HepG2 (cell line): ENCODE measurements around the gene MRPL20. TPM values are rescaled to one million over a fixed set of nuclear protein-coding genes. Genes with fewer than 3 reads are reported as not detected.
A peak's percentile ranks its signal among the peaks of the same experiment; 100 is the strongest.

Source experiments
- ATAC-seq: fragments of 200-7000 bp; cut with Tn5 transposase; 3 replicates; pipeline ENCODE4 v1.9.1; 2020; ENCODE audit warnings: mild to moderate bottlenecking, moderate library complexity
- BruUV-seq: library from RNA; stranded (reverse); fragments of 400-500 nt; replicated peaks from 2 replicates; lab custom pipeline; 2021; lab: Mats Ljungman, UMichigan
- CTCF ChIA-PET: fragments of 300-600 bp; formaldehyde crosslinking; extraction: SDS; loops from one replicate; lab custom pipeline; 2021; ENCODE audit warnings: low total read pairs, inconsistent platforms, low intra/inter-chr PET ratio; lab: Yijun Ruan, JAX
- POLR2A ChIA-PET: fragments of 350-600 bp; sonication (Branson Sonifier 250); formaldehyde crosslinking; loops from one replicate; lab custom pipeline; 2020; ENCODE audit warnings: antibody characterized with exemption, inconsistent platforms; lab: Yijun Ruan, JAX
- DNase-seq: peaks from one replicate; pipeline ENCODE4 v3.0.0-alpha.2; 2015; ENCODE audit warnings: low spot score
- FAIRE-seq: peaks from 3 replicates; lab custom pipeline; 2011; peaks lifted over from hg19 to GRCh38; lab: Jason Lieb, UNC
- H2AFZ ChIP-seq: one replicate; pipeline ENCODE4 v1.6.1; 2011; ENCODE audit warnings: low read length, inconsistent platforms
- H3K27ac ChIP-seq: fragments of 300-600 bp; 3 replicates; pipeline ENCODE4 v1.8.0; 2011; ENCODE audit warnings: mixed run types, mild to moderate bottlenecking, mixed read lengths, low read length, inconsistent platforms; ENCODE audit not compliant: insufficient read depth; ENCODE audit errors: extremely low read length
- H3K27me3 ChIP-seq, 2 experiments: fragments of 200-600 bp in 1 of 2; 2 replicates in 1 of 2; 3 replicates in 1 of 2; pipeline versions ENCODE4 v1.6.0 to v1.8.0; 2011; ENCODE audit warnings: low read length in 2 of 2, mild to moderate bottlenecking in 2 of 2, moderate library complexity in 2 of 2, inconsistent platforms in 1 of 2; ENCODE audit not compliant: insufficient read depth in 2 of 2, control insufficient read depth in 1 of 2
- H3K36me3 ChIP-seq, 2 experiments: fragments of 200-600 bp in 1 of 2; replicated peaks in 1 of 2; 2 replicates in 1 of 2; 3 replicates in 1 of 2; pipeline versions ENCODE4 v1.5.1 to v1.8.0; 2011; ENCODE audit warnings: low read length in 2 of 2, inconsistent platforms in 1 of 2; ENCODE audit not compliant: insufficient read depth in 2 of 2, control insufficient read depth in 1 of 2
- H3K4me1 ChIP-seq: 2 replicates; pipeline ENCODE4 v1.5.1; 2012; ENCODE audit warnings: low read length, inconsistent platforms; ENCODE audit not compliant: insufficient read depth
- H3K4me2 ChIP-seq: 2 replicates; pipeline ENCODE4 v1.6.0; 2011; ENCODE audit warnings: low read depth, low read length, inconsistent platforms
- H3K4me3 ChIP-seq, 3 experiments: fragments of 200-600 bp in 1 of 3; sonication (generic), shearing (Covaris generic) in 1 of 3; replicated peaks in 1 of 3; 2 replicates each; pipeline ENCODE4 v1.5.1; 2011 to 2016; ENCODE audit warnings: low read length in 3 of 3, inconsistent platforms in 2 of 3, low read depth in 2 of 3, mild to moderate bottlenecking in 2 of 3, control low read depth in 1 of 3, mixed read lengths in 1 of 3; ENCODE audit not compliant: insufficient read depth in 1 of 3
- H3K79me2 ChIP-seq: one replicate; pipeline ENCODE4 v1.6.1; 2011; ENCODE audit warnings: low read length, inconsistent platforms; ENCODE audit not compliant: insufficient read depth
- H3K9ac ChIP-seq: 2 replicates; pipeline ENCODE4 v1.6.0; 2011; ENCODE audit warnings: mild to moderate bottlenecking, low read depth, low read length, inconsistent platforms; ENCODE audit not compliant: insufficient read depth
- H3K9me3 ChIP-seq: 2 replicates; pipeline ENCODE4 v1.5.1; 2012; ENCODE audit warnings: mild to moderate bottlenecking, low read length
- H4K20me1 ChIP-seq: 2 replicates; pipeline ENCODE4 v1.6.0; 2011; ENCODE audit warnings: inconsistent platforms, mild to moderate bottlenecking, low read length, moderate library complexity; ENCODE audit not compliant: insufficient read depth
- ERF ChIP-seq: IDR thresholded peaks from 2 replicates; pipeline ENCODE4 v1.6.1; 2018; ENCODE audit warnings: missing biosample characterization, missing genetic modification reagents
- GATA4 ChIP-seq: sonication (generic); IDR thresholded peaks from 2 replicates; pipeline ENCODE4 v1.6.1; 2016; ENCODE audit warnings: antibody characterized with exemption, low read depth, borderline replicate concordance
- HNRNPL ChIP-seq: fragments of 200-400 bp; formaldehyde crosslinking; IDR thresholded peaks from 2 replicates; pipeline ENCODE4 v1.6.1; 2017; ENCODE audit warnings: mild to moderate bottlenecking, low read depth, low read length
- KLF13 ChIP-seq: sonication (generic); formaldehyde crosslinking; IDR thresholded peaks from 2 replicates; pipeline ENCODE4 v1.4.0; 2020; ENCODE audit warnings: mild to moderate bottlenecking, missing genetic modification reagents
- PAF1 ChIP-seq: IDR thresholded peaks from 2 replicates; pipeline ENCODE4 v1.6.1; 2016; ENCODE audit warnings: missing genetic modification reagents, missing compliant biosample characterization
- PHF5A ChIP-seq: IDR thresholded peaks from one replicate; pipeline ENCODE4 v1.6.1; 2018; ENCODE audit warnings: low read depth, missing genetic modification reagents; ENCODE audit not compliant: unreplicated experiment
- PRPF4 ChIP-seq: fragments of 200-400 bp; formaldehyde crosslinking; IDR thresholded peaks from 2 replicates; pipeline ENCODE4 v1.6.1; 2016; ENCODE audit warnings: low read length, low read depth; ENCODE audit not compliant: poor library complexity, severe bottlenecking
- RBM22 ChIP-seq: fragments of 200-400 bp; formaldehyde crosslinking; optimal IDR thresholded peaks from 2 replicates; pipeline ENCODE3; 2017; ENCODE audit warnings: mild to moderate bottlenecking, low read length, moderate library complexity
- ZNF510 ChIP-seq: sonication (generic); formaldehyde crosslinking; IDR thresholded peaks from 2 replicates; pipeline ENCODE4 v1.4.0; 2020; ENCODE audit warnings: low read depth, mild to moderate bottlenecking, missing genetic modification reagents
- ZNF644 ChIP-seq: IDR thresholded peaks from 2 replicates; pipeline ENCODE4 v1.6.1; 2016; ENCODE audit warnings: low read depth
- ZNF776 ChIP-seq: sonication (generic); formaldehyde crosslinking; IDR thresholded peaks from 2 replicates; pipeline ENCODE4 v1.4.0; 2020; ENCODE audit warnings: mild to moderate bottlenecking, missing genetic modification reagents
- WGBS: methylation state at CpG from one replicate; pipeline ENCODE4 v1.1.6; 2017; ENCODE audit warnings: low lambda C conversion rate; 5-methylcytosine and 5-hydroxymethylcytosine counted together
- in situ Hi-C: cut with HindIII; loops from 2 replicates; pipeline ENCODE4 v1.10.0; 2017; ENCODE audit warnings: low pct_unique_long_range_greater_than_20kb; ENCODE audit not compliant: extremely low pct_ligation_motif_present
- intact Hi-C: fragments of 100-400 bp; cut with micrococcal nuclease; formaldehyde crosslinking; loops from one replicate; pipeline ENCODE4 v1.10.0; 2022; ENCODE audit not compliant: unreplicated experiment
- polyA plus RNA-seq, 8 experiments: library from polyadenylated mRNA; depleted of rRNA in 3 of 8; stranded (reverse) in 7 of 8; unstranded in 1 of 8; fragments of >200 nt; fragmentation: Illumina TruSeq in 4 of 8; extraction: Trizol in 4 of 8; gene quantifications; 2 replicates each; pipeline versions ENCODE4 v1.2.1 to v1.2.3, GENCODE V29; 2011 to 2016; ENCODE audit warnings: low read depth in 4 of 8, missing spikeins in 1 of 8, mixed read lengths in 1 of 8; ENCODE audit not compliant: insufficient read depth in 1 of 8
- total RNA-seq, 5 experiments: library from RNA; depleted of rRNA; stranded (reverse); fragments of >200 nt; fragmentation: Illumina TruSeq; extraction: Trizol; gene quantifications; 2 replicates each; pipeline ENCODE4 v1.2.3, GENCODE V29; 2016; ENCODE audit warnings: low read depth in 1 of 5
- TF ChIP-seq, protein P1 (sequence below): sonication (generic); formaldehyde crosslinking; IDR thresholded peaks from 2 replicates; pipeline ENCODE4 v1.4.0; 2020; ENCODE audit warnings: mild to moderate bottlenecking, missing genetic modification reagents
- TF ChIP-seq, protein P2 (sequence below): sonication (generic); formaldehyde crosslinking; IDR thresholded peaks from 2 replicates; pipeline ENCODE4 v1.5.1; 2020; ENCODE audit warnings: mild to moderate bottlenecking, missing genetic modification reagents, borderline replicate concordance
- TF ChIP-seq, protein P3 (sequence below): sonication (generic); formaldehyde crosslinking; IDR thresholded peaks from 2 replicates; pipeline ENCODE4 v1.4.0; 2020; ENCODE audit warnings: missing genetic modification reagents, borderline replicate concordance

Gene MRPL20
- total and polyA plus RNA-seq, 2 of the 13 experiments (the other 11 are each of a cell fraction or from before 2014, with no cell fraction given): 59.2 to 127 TPM

DNA sequence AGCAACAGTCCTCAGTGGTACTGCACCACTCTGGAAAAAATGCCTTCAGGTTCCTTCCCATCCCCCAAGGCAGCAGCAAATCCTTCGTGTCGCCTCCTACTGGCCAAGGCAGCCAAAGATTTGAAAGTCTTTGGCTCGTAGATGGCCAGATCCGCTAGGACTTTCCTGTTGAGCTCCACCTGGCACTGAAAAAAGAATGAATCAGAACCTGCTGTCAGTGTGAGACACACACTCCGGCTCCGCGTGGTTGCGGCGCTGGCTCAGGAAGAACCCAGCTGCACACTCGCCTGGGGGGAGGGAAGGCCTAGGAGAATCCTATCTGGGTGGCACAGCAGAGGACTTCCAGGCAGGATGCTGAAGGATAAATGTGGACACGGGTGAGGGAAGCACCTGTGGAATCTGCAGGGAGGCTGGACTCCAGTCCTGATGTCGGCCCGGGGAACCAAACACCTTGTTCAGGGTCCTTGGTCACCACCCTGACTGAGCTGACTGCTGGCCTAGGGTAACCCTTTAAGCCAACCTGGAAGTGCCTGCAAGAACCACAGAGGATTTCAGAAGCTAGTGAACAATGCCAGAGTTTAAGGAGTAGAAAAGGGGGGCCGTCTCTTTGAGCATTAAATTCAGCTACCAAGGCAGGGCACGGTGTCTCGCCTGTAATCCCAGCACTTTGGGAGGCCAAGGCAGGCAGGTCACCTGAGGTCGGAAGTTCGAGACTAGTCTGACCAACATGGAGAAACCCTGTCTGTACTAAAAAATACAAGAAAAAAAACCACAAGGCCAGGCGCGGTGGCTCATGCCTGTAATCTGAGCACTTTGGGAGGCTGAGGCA lies 4.8 kb downstream of the MRPL20 start:
- no peaks in the 10 kb centered on the region for H3K9me3 ChIP-seq
- 94% methylated on average over 18 of the region's 20 CpGs for WGBS
- H2AFZ ChIP-seq: no peak overlapping the region
- DNase-seq: peak; percentile 52
- H4K20me1 ChIP-seq: peaks cover 17% of the 10 kb centered on the region
- FAIRE-seq: no peak
- ATAC-seq: no peak
- H3K9ac ChIP-seq: peak overlapping the region; percentile 52; the same call in 1 of the 2 replicates
- no TSS peak for BruUV-seq
- peak overlapping the region; percentile 85 for H3K27ac ChIP-seq
- intact Hi-C loops (no loop called here), in situ Hi-C loops (loop anchor here (5.0 kb wide), 1 partner anchor 35 kb away; the partner anchor contains the start of gene VWA1)
- H3K79me2 ChIP-seq: peaks cover 58% of the 10 kb centered on the region
- peaks cover 8 to 36% of the 10 kb centered on the region in 2 experiments; a peak in 3 of 5 replicates for H3K36me3 ChIP-seq
- peaks cover 63% of the 10 kb centered on the region for H3K4me1 ChIP-seq
- POLR2A ChIA-PET: interaction anchor here (0.9 to 12.4 kb wide), 10 partner anchors 14 to 103 kb away, joined by 3 to 355 read pairs (median 10); partner anchors contain the start of genes ANKRD65, MXRA8 and VWA1
- H3K27me3 ChIP-seq: no peaks in the 10 kb centered on the region
- no peak overlapping the region; a peak in 2 of 6 replicates for H3K4me3 ChIP-seq
- CTCF ChIA-PET: no interaction called here
- H3K4me2 ChIP-seq: peak overlapping the region; percentile 94; the same call in 1 of the 2 replicates
- TF ChIP-seq PAF1 (CRISPR knock-in tag) (peak; percentile 11), RBM22 (peak; percentile 84), ZNF644 (CRISPR knock-in tag) (no peak), ZNF510 (CRISPR knock-in tag) (no peak), ZNF776 (CRISPR knock-in tag) (0 out of 2 replicates have a peak, but pooled peaks have one; percentile 24), ERF (0 out of 2 replicates have a peak, but pooled peaks have one; percentile 11), PHF5A (CRISPR knock-in tag) (no peak), HNRNPL (no peak), KLF13 (CRISPR knock-in tag) (no peak), PRPF4 (peak; percentile 42), GATA4 (peak; percentile 6; the same call in 1 of the 2 replicates)
- TF ChIP-seq, protein P1, sequence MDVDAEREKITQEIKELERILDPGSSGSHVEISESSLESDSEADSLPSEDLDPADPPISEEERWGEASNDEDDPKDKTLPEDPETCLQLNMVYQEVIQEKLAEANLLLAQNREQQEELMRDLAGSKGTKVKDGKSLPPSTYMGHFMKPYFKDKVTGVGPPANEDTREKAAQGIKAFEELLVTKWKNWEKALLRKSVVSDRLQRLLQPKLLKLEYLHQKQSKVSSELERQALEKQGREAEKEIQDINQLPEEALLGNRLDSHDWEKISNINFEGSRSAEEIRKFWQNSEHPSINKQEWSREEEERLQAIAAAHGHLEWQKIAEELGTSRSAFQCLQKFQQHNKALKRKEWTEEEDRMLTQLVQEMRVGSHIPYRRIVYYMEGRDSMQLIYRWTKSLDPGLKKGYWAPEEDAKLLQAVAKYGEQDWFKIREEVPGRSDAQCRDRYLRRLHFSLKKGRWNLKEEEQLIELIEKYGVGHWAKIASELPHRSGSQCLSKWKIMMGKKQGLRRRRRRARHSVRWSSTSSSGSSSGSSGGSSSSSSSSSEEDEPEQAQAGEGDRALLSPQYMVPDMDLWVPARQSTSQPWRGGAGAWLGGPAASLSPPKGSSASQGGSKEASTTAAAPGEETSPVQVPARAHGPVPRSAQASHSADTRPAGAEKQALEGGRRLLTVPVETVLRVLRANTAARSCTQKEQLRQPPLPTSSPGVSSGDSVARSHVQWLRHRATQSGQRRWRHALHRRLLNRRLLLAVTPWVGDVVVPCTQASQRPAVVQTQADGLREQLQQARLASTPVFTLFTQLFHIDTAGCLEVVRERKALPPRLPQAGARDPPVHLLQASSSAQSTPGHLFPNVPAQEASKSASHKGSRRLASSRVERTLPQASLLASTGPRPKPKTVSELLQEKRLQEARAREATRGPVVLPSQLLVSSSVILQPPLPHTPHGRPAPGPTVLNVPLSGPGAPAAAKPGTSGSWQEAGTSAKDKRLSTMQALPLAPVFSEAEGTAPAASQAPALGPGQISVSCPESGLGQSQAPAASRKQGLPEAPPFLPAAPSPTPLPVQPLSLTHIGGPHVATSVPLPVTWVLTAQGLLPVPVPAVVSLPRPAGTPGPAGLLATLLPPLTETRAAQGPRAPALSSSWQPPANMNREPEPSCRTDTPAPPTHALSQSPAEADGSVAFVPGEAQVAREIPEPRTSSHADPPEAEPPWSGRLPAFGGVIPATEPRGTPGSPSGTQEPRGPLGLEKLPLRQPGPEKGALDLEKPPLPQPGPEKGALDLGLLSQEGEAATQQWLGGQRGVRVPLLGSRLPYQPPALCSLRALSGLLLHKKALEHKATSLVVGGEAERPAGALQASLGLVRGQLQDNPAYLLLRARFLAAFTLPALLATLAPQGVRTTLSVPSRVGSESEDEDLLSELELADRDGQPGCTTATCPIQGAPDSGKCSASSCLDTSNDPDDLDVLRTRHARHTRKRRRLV: no peak
- TF ChIP-seq, protein P2, sequence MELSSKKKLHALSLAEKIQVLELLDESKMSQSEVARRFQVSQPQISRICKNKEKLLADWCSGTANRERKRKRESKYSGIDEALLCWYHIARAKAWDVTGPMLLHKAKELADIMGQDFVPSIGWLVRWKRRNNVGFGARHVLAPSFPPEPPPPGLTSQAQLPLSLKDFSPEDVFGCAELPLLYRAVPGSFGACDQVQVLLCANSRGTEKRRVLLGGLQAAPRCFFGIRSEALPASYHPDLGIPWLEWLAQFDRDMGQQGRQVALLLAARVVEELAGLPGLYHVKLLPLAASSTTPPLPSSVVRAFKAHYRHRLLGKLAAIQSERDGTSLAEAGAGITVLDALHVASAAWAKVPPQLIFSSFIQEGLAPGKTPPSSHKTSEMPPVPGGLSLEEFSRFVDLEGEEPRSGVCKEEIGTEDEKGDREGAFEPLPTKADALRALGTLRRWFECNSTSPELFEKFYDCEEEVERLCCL (CRISPR knock-in tag): no peak
- TF ChIP-seq, protein P3, sequence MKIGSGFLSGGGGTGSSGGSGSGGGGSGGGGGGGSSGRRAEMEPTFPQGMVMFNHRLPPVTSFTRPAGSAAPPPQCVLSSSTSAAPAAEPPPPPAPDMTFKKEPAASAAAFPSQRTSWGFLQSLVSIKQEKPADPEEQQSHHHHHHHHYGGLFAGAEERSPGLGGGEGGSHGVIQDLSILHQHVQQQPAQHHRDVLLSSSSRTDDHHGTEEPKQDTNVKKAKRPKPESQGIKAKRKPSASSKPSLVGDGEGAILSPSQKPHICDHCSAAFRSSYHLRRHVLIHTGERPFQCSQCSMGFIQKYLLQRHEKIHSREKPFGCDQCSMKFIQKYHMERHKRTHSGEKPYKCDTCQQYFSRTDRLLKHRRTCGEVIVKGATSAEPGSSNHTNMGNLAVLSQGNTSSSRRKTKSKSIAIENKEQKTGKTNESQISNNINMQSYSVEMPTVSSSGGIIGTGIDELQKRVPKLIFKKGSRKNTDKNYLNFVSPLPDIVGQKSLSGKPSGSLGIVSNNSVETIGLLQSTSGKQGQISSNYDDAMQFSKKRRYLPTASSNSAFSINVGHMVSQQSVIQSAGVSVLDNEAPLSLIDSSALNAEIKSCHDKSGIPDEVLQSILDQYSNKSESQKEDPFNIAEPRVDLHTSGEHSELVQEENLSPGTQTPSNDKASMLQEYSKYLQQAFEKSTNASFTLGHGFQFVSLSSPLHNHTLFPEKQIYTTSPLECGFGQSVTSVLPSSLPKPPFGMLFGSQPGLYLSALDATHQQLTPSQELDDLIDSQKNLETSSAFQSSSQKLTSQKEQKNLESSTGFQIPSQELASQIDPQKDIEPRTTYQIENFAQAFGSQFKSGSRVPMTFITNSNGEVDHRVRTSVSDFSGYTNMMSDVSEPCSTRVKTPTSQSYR (CRISPR knock-in tag): peak; percentile 90
